ENCODE results near the gene STOML3. TPM values are rescaled to one million over a fixed set of nuclear protein-coding genes. Genes with fewer than 3 reads are reported as not detected.

STOML3 gene
- total and polyA plus RNA-seq, 8 donors, result not detected

DNA sequence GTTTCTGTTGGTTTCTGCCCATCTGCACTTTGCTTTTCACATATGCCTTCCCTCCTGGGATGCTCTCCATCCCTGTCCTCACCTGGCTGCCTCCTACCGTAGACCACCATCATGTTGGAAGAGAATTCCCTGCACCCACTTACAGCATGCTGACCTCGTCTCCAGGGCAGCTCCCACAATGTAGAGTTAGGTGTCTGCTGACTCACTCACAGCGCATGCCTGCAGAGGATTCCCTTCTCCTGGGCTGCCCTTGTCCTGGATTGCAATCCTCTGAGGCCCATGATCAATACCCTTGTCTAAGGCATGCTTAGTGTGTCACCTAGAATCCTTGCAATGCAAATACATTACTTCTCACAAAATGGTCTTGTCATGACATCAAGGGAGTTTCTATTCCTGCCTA lies 43.6 kb downstream of the STOML3 start:
- Histone ChIP-seq H3K27ac (no peak overlapping the region), H3K4me3 (no peak overlapping the region), H3K36me3 (no peaks in the 10 kb centered on the region), H3K9me3 (peaks cover 0 to 7% (median 3%) of the 10 kb centered on the region in 4 donors), H3K4me1 (peaks cover 0 to 7% (median 0%) of the 10 kb centered on the region in 4 donors), H3K27me3 (no peaks in the 10 kb centered on the region)
- intact Hi-C loops (cut with DNase I; ENCODE audit: low total_unique reads), result no loop called here
- TF ChIP-seq, protein P1, sequence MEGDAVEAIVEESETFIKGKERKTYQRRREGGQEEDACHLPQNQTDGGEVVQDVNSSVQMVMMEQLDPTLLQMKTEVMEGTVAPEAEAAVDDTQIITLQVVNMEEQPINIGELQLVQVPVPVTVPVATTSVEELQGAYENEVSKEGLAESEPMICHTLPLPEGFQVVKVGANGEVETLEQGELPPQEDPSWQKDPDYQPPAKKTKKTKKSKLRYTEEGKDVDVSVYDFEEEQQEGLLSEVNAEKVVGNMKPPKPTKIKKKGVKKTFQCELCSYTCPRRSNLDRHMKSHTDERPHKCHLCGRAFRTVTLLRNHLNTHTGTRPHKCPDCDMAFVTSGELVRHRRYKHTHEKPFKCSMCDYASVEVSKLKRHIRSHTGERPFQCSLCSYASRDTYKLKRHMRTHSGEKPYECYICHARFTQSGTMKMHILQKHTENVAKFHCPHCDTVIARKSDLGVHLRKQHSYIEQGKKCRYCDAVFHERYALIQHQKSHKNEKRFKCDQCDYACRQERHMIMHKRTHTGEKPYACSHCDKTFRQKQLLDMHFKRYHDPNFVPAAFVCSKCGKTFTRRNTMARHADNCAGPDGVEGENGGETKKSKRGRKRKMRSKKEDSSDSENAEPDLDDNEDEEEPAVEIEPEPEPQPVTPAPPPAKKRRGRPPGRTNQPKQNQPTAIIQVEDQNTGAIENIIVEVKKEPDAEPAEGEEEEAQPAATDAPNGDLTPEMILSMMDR (IDR thresholded peaks at IDR 0.05), result no peak
- no peak for TF ChIP-seq POLR2AphosphoS5 (IDR thresholded peaks at IDR 0.05)
- TF ChIP-seq POLR2A (IDR thresholded peaks at IDR 0.05), result no peak
- TF ChIP-seq EP300 (IDR thresholded peaks at IDR 0.05), result no peak
- 76 to 84% (median 78%) methylated on average over 3 of the region's 3 CpGs for WGBS, 5 donors
- DNase-seq, result no peak

GRCh38 chr13:38944219-38944618 lies 46.4 kb downstream of the STOML3 start:
- no peaks in the 10 kb centered on the region for H3K27me3 ChIP-seq
- intact Hi-C loops (cut with DNase I; ENCODE audit: low total_unique reads), result no loop called here
- H3K27ac ChIP-seq, result no peak overlapping the region
- no peak overlapping the region for H3K4me3 ChIP-seq
- H3K4me1 ChIP-seq, result no peaks in the 10 kb centered on the region
- no peak for DNase-seq
- no peaks in the 10 kb centered on the region for H3K9me3 ChIP-seq
- no peaks in the 10 kb centered on the region for H3K36me3 ChIP-seq
- TF ChIP-seq POLR2A (IDR thresholded peaks at IDR 0.05) (no peak), POLR2AphosphoS5 (IDR thresholded peaks at IDR 0.05) (no peak), EP300 (IDR thresholded peaks at IDR 0.05) (no peak)
- TF ChIP-seq, protein P1 (IDR thresholded peaks at IDR 0.05), result no peak
- WGBS, 5 donors, result 46 to 53% (median 49%) methylated on average over 3 of the region's 3 CpGs

GRCh38 chr13:38943231-38943630 lies 47.4 kb downstream of the STOML3 start:
- H3K27ac ChIP-seq, result no peak overlapping the region
- no peak overlapping the region for H3K4me3 ChIP-seq
- intact Hi-C loops (cut with DNase I; ENCODE audit: low total_unique reads), result no loop called here
- no peaks in the 10 kb centered on the region for H3K4me1 ChIP-seq
- TF ChIP-seq POLR2A (IDR thresholded peaks at IDR 0.05) (no peak), EP300 (IDR thresholded peaks at IDR 0.05) (no peak)
- H3K9me3 ChIP-seq, result no peaks in the 10 kb centered on the region
- H3K27me3 ChIP-seq, result no peaks in the 10 kb centered on the region
- H3K36me3 ChIP-seq, result no peaks in the 10 kb centered on the region
- no peak for DNase-seq
- 65 to 82% (median 73%) methylated on average over 2 of the region's 2 CpGs for WGBS, 5 donors

DNA sequence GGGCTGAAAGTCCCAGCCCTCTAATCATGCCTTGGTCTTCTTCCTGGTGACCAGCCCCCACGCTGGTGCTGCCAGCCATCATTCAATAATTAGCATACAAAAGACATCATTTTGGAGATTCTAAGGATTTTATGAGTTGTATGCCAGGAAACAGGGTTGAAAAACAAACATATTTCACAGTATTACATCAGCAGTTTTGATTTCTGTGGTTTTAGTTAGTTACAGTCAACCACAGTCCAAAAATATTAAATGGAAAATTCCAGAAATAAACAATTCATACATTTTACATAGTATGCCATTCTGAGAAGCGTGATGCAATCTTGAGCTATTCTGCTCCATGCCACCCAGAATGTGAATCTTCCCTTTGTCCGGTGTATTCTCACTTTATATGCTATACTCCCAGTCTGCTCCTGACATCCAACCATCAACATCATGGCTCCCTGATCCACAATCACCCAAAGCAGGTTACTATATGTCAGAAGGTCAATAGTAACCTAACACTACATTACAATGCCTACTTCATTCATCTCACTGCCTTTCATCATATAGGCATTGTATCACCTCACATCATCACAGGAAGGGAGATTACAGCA lies 49.2 kb downstream of the STOML3 start:
- H3K27me3 ChIP-seq, result no peaks in the 10 kb centered on the region
- H3K4me1 ChIP-seq, result no peaks in the 10 kb centered on the region
- DNase-seq, result no peak
- no peaks in the 10 kb centered on the region for H3K9me3 ChIP-seq
- no peaks in the 10 kb centered on the region for H3K36me3 ChIP-seq
- intact Hi-C loops (cut with DNase I; ENCODE audit: low total_unique reads), result no loop called here
- no peak overlapping the region for H3K4me3 ChIP-seq
- TF ChIP-seq POLR2AphosphoS5 (IDR thresholded peaks at IDR 0.05), result no peak
- TF ChIP-seq, protein P1 (IDR thresholded peaks at IDR 0.05), result no peak
- no peak for TF ChIP-seq EP300 (IDR thresholded peaks at IDR 0.05)
- no peak for TF ChIP-seq POLR2A (IDR thresholded peaks at IDR 0.05)
- 80 to 92% (median 84%) methylated on average over 3 of the region's 3 CpGs for WGBS, 5 donors
- H3K27ac ChIP-seq, result no peak overlapping the region

- TF ChIP-seq, protein P1 (IDR thresholded peaks at IDR 0.05), result no peak
- TF ChIP-seq EP300 (IDR thresholded peaks at IDR 0.05) (no peak), POLR2A (IDR thresholded peaks at IDR 0.05) (no peak), POLR2AphosphoS5 (IDR thresholded peaks at IDR 0.05) (no peak)
- Histone ChIP-seq H3K9me3 (no peaks in the 10 kb centered on the region), H3K27me3 (no peaks in the 10 kb centered on the region), H3K4me1 (no peaks in the 10 kb centered on the region), H3K36me3 (no peaks in the 10 kb centered on the region), H3K27ac (no peak overlapping the region), H3K4me3 (no peak overlapping the region)
- no peak for DNase-seq
- intact Hi-C loops (cut with DNase I; ENCODE audit: low total_unique reads), result no loop called here
Measured at GRCh38 chr13:38933786-38934185, 56.8 kb downstream of the STOML3 start.

Data from stomach (tissue), 9 donors.